Cardiac muscle cell (in vitro differentiated cells and primary cell): ENCODE measurements around the gene PDGFC. TPM values are rescaled to one million over a fixed set of nuclear protein-coding genes. Genes with fewer than 3 reads are reported as not detected.

Source experiments
- DNase-seq, 2 donors: peaks; one replicate each; pipeline versions ENCODE4 v3.0.0 to v3.0.0-alpha.2; 2010 to 2017; ENCODE audit warnings: low read depth in 1 of 2, low spot score in 1 of 2
- H3K27ac ChIP-seq: fragments of 200-600 bp; sonication (generic); 2 replicates; pipeline ENCODE4 v1.5.1; 2016
- H3K27me3 ChIP-seq: fragments of 200-600 bp; sonication (generic); 2 replicates; pipeline ENCODE4 v1.6.0; 2016; ENCODE audit warnings: control low read depth
- H3K36me3 ChIP-seq: fragments of 200-600 bp; sonication (generic); 2 replicates; pipeline ENCODE4 v1.5.1; 2016; ENCODE audit warnings: control low read depth
- H3K4me1 ChIP-seq: fragments of 200-600 bp; sonication (generic); 2 replicates; pipeline ENCODE4 v1.8.1; 2017; ENCODE audit warnings: low read depth, mild to moderate bottlenecking, mixed run types
- H3K4me3 ChIP-seq: fragments of 200-600 bp; sonication (generic); 2 replicates; pipeline ENCODE4 v1.5.1; 2016; ENCODE audit warnings: mild to moderate bottlenecking
- H3K9me3 ChIP-seq: fragments of 200-600 bp; sonication (generic); 2 replicates; pipeline ENCODE4 v1.5.1; 2017; ENCODE audit warnings: low read depth, mild to moderate bottlenecking, control low read depth
- polyA plus RNA-seq: library from polyadenylated mRNA; unstranded; fragments of >200 nt; fragmentation: Nextera tagmentation; extraction: Ambion mirVana; gene quantifications from 2 replicates; pipeline ENCODE4 v1.2.1, GENCODE V29; 2016
- total RNA-seq: library from RNA; depleted of rRNA; stranded (reverse); fragments of >200 nt; gene quantifications from 2 replicates; pipeline ENCODE4 v1.2.3, GENCODE V29; 2016
- TF ChIP-seq, protein P1 (sequence below): IDR thresholded peaks from 2 replicates; pipeline ENCODE4 v1.5.1; 2012; ENCODE audit warnings: low read depth, mild to moderate bottlenecking, low read length

PDGFC gene
- total and polyA plus RNA-seq, 2 experiments from 2014 or later = 6.9 to 18.2 TPM

GRCh38 chr4:156792462-156793085, 179.0 kb downstream of the PDGFC start:
- no peak for DNase-seq
- no peaks in the 10 kb centered on the region for H3K9me3 ChIP-seq

GRCh38 chr4:156790866-156791265, 180.7 kb downstream of the PDGFC start:
- TF ChIP-seq, protein P1, sequence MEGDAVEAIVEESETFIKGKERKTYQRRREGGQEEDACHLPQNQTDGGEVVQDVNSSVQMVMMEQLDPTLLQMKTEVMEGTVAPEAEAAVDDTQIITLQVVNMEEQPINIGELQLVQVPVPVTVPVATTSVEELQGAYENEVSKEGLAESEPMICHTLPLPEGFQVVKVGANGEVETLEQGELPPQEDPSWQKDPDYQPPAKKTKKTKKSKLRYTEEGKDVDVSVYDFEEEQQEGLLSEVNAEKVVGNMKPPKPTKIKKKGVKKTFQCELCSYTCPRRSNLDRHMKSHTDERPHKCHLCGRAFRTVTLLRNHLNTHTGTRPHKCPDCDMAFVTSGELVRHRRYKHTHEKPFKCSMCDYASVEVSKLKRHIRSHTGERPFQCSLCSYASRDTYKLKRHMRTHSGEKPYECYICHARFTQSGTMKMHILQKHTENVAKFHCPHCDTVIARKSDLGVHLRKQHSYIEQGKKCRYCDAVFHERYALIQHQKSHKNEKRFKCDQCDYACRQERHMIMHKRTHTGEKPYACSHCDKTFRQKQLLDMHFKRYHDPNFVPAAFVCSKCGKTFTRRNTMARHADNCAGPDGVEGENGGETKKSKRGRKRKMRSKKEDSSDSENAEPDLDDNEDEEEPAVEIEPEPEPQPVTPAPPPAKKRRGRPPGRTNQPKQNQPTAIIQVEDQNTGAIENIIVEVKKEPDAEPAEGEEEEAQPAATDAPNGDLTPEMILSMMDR = no peak
- Histone ChIP-seq H3K4me3 (no peak overlapping the region), H3K36me3 (no peaks in the 10 kb centered on the region), H3K4me1 (no peaks in the 10 kb centered on the region), H3K27me3 (no peaks in the 10 kb centered on the region), H3K9me3 (no peaks in the 10 kb centered on the region), H3K27ac (no peak overlapping the region)
- peak; percentile 13 to 78 for DNase-seq

More at GRCh38 chr4:156792462-156793085, 179.0 kb downstream of the PDGFC start:
- no peak overlapping the region for H3K4me3 ChIP-seq
- no peaks in the 10 kb centered on the region for H3K27me3 ChIP-seq
- H3K36me3 ChIP-seq = no peaks in the 10 kb centered on the region
- no peaks in the 10 kb centered on the region for H3K4me1 ChIP-seq
- no peak overlapping the region for H3K27ac ChIP-seq
- TF ChIP-seq, protein P1 = no peak

- no peaks in the 10 kb centered on the region for H3K27me3 ChIP-seq
- no peak overlapping the region for H3K27ac ChIP-seq
- TF ChIP-seq, protein P1 = no peak
- DNase-seq = no peak
- no peaks in the 10 kb centered on the region for H3K36me3 ChIP-seq
- H3K4me3 ChIP-seq = no peak overlapping the region
- H3K4me1 ChIP-seq = no peaks in the 10 kb centered on the region
- no peaks in the 10 kb centered on the region for H3K9me3 ChIP-seq
These were observed 182.8 kb downstream of the PDGFC start for GRCh38 chr4:156788782-156789181.

- Histone ChIP-seq H3K4me1 (no peaks in the 10 kb centered on the region), H3K4me3 (no peak overlapping the region), H3K27me3 (no peaks in the 10 kb centered on the region), H3K36me3 (no peaks in the 10 kb centered on the region), H3K9me3 (no peaks in the 10 kb centered on the region), H3K27ac (no peak overlapping the region)
- TF ChIP-seq, protein P1 = no peak
- DNase-seq = no peak
These were observed 184.9 kb downstream of the PDGFC start for GRCh38 chr4:156786713-156787112.

GRCh38 chr4:156784970-156785369, 186.6 kb downstream of the PDGFC start:
- TF ChIP-seq, protein P1 = no peak
- Histone ChIP-seq H3K27ac (no peak overlapping the region), H3K4me3 (no peak overlapping the region), H3K27me3 (no peaks in the 10 kb centered on the region), H3K9me3 (no peaks in the 10 kb centered on the region), H3K36me3 (no peaks in the 10 kb centered on the region), H3K4me1 (no peaks in the 10 kb centered on the region)
- no peak for DNase-seq
